H9 (cell line): Measurements from ENCODE around the gene ABCG1. TPM values are rescaled to one million over a fixed set of nuclear protein-coding genes. Genes with fewer than 3 reads are reported as not detected.

Source experiments
- DNase-seq: peaks from one replicate; pipeline ENCODE4 v3.0.0-alpha.2; 2017
- H2AFZ ChIP-seq: one replicate; pipeline ENCODE4 v1.6.1; 2013; ENCODE audit warnings: mild to moderate bottlenecking, low read length, control low read depth, moderate library complexity
- H2AK5ac ChIP-seq: 2 replicates; pipeline ENCODE4 v1.6.1; 2013; ENCODE audit warnings: low read length, control low read depth, mixed read lengths; ENCODE audit not compliant: insufficient read length
- H2BK120ac ChIP-seq: one replicate; pipeline ENCODE4 v1.6.1; 2013; ENCODE audit warnings: low read depth, mild to moderate bottlenecking, low read length, control low read depth, inconsistent platforms; ENCODE audit not compliant: poor library complexity, severe bottlenecking
- H2BK12ac ChIP-seq: 2 replicates; pipeline ENCODE4 v1.6.1; 2013; ENCODE audit warnings: low read length, control low read depth, mixed read lengths, low read depth; ENCODE audit not compliant: insufficient read length
- H2BK15ac ChIP-seq: 2 replicates; pipeline ENCODE4 v1.6.1; 2013; ENCODE audit warnings: low read depth, low read length, control low read depth
- H2BK20ac ChIP-seq: one replicate; pipeline ENCODE4 v1.6.1; 2013; ENCODE audit warnings: low read depth, mild to moderate bottlenecking, low read length, control low read depth, inconsistent platforms; ENCODE audit not compliant: poor library complexity, severe bottlenecking
- H2BK5ac ChIP-seq: 2 replicates; pipeline ENCODE4 v1.6.1; 2013; ENCODE audit warnings: low read length, control low read depth, mixed read lengths; ENCODE audit not compliant: insufficient read length
- H3K14ac ChIP-seq: 2 replicates; pipeline ENCODE4 v1.6.1; 2013; ENCODE audit warnings: low read length, control low read depth; ENCODE audit not compliant: insufficient read depth
- H3K18ac ChIP-seq: 2 replicates; pipeline ENCODE4 v1.6.1; 2013; ENCODE audit warnings: low read depth, mild to moderate bottlenecking, mixed read lengths, low read length, control low read depth; ENCODE audit not compliant: insufficient read length
- H3K23ac ChIP-seq: 2 replicates; pipeline ENCODE4 v1.6.1; 2013; ENCODE audit warnings: low read length, control low read depth, mixed read lengths, low read depth; ENCODE audit not compliant: insufficient read length
- H3K23me2 ChIP-seq: 2 replicates; pipeline ENCODE4 v1.6.1; 2013; ENCODE audit warnings: low read depth, mild to moderate bottlenecking, mixed read lengths, low read length, control low read depth; ENCODE audit not compliant: insufficient read length, poor library complexity, severe bottlenecking
- H3K27ac ChIP-seq: 2 replicates; pipeline ENCODE4 v1.5.1; 2013; ENCODE audit warnings: low read length, control low read depth, mixed read lengths, low read depth; ENCODE audit not compliant: insufficient read length
- H3K27me3 ChIP-seq: 2 replicates; pipeline ENCODE4 v1.6.1; 2013; ENCODE audit warnings: low read length, control low read depth, inconsistent platforms; ENCODE audit not compliant: insufficient read depth
- H3K4ac ChIP-seq: 2 replicates; pipeline ENCODE4 v1.6.1; 2013; ENCODE audit warnings: low read depth, mild to moderate bottlenecking, control low read depth, inconsistent platforms, low read length, moderate library complexity
- H3K4me1 ChIP-seq: 2 replicates; pipeline ENCODE4 v1.6.1; 2013; ENCODE audit warnings: low read length, control low read depth, inconsistent platforms; ENCODE audit not compliant: insufficient read depth
- H3K4me2 ChIP-seq: 2 replicates; pipeline ENCODE4 v1.6.1; 2013; ENCODE audit warnings: low read length, control low read depth, mixed read lengths; ENCODE audit not compliant: insufficient read length, insufficient read depth
- H3K56ac ChIP-seq: 2 replicates; pipeline ENCODE4 v1.6.1; 2013; ENCODE audit warnings: low read depth, mild to moderate bottlenecking, mixed read lengths, low read length, control low read depth; ENCODE audit not compliant: insufficient read length
- H3K79me1 ChIP-seq: 2 replicates; pipeline ENCODE4 v1.6.1; 2013; ENCODE audit warnings: low read depth, mild to moderate bottlenecking, moderate library complexity, low read length, control low read depth, inconsistent platforms; ENCODE audit not compliant: insufficient read depth, poor library complexity, severe bottlenecking
- H3K79me2 ChIP-seq: 2 replicates; pipeline ENCODE4 v1.6.1; 2013; ENCODE audit warnings: low read length, control low read depth, inconsistent platforms; ENCODE audit not compliant: insufficient read depth
- H3K9ac ChIP-seq: 2 replicates; pipeline ENCODE4 v1.6.1; 2013; ENCODE audit warnings: low read length, control low read depth, mixed read lengths; ENCODE audit not compliant: insufficient read length; ENCODE audit errors: extremely low read depth
- H3K9me3 ChIP-seq: one replicate; pipeline ENCODE4 v1.6.1; 2013; ENCODE audit warnings: low read depth, low read length, inconsistent platforms; ENCODE audit not compliant: control insufficient read depth
- H3T11ph ChIP-seq: one replicate; pipeline ENCODE4 v1.6.1; 2013; ENCODE audit warnings: mild to moderate bottlenecking, low read length, control low read depth, inconsistent platforms
- H4K20me1 ChIP-seq: one replicate; pipeline ENCODE4 v1.6.1; 2013; ENCODE audit not compliant: control insufficient read depth, insufficient read length, insufficient read depth
- H4K5ac ChIP-seq: 2 replicates; pipeline ENCODE4 v1.6.1; 2013; ENCODE audit warnings: low read depth, mild to moderate bottlenecking, mixed read lengths, low read length, control low read depth; ENCODE audit not compliant: insufficient read length
- H4K8ac ChIP-seq: replicated peaks from 2 replicates; pipeline ENCODE4 v1.6.1; 2013; ENCODE audit warnings: low read length, control low read depth, mixed read lengths, low read depth; ENCODE audit not compliant: insufficient read length
- H4K91ac ChIP-seq: 2 replicates; pipeline ENCODE4 v1.6.1; 2013; ENCODE audit warnings: low read depth, mild to moderate bottlenecking, moderate library complexity, mixed read lengths, low read length, control low read depth; ENCODE audit not compliant: insufficient read length
- H3K27ac Mint-ChIP-seq, 3 experiments: 2 replicates in 2 of 3; 3 replicates in 1 of 3; pipeline ENCODE4 v1.8.0; 2020 to 2021; ENCODE audit warnings: mixed read lengths in 3 of 3, mild to moderate bottlenecking in 1 of 3, moderate library complexity in 1 of 3
- H3K27me3 Mint-ChIP-seq: 2 replicates; pipeline ENCODE4 v1.8.0; 2021; ENCODE audit warnings: low read depth, mild to moderate bottlenecking, moderate library complexity, mixed read lengths
- H3K36me3 Mint-ChIP-seq, 3 experiments: 2 replicates in 2 of 3; 3 replicates in 1 of 3; pipeline ENCODE4 v1.8.0; 2020 to 2021; ENCODE audit warnings: low read depth in 3 of 3, mixed read lengths in 3 of 3; ENCODE audit not compliant: insufficient read depth in 1 of 3
- H3K4me1 Mint-ChIP-seq, 2 experiments: 2 replicates each; pipeline ENCODE4 v1.8.0; 2020; ENCODE audit warnings: mixed read lengths in 2 of 2
- H3K4me3 Mint-ChIP-seq, 2 experiments: 2 replicates in 1 of 2; 3 replicates in 1 of 2; pipeline ENCODE4 v1.8.0; 2020 to 2021; ENCODE audit warnings: mild to moderate bottlenecking in 2 of 2, mixed read lengths in 2 of 2, moderate library complexity in 1 of 2
- H3K9me3 Mint-ChIP-seq, 2 experiments: 2 replicates in 1 of 2; 3 replicates in 1 of 2; pipeline ENCODE4 v1.8.0; 2020; ENCODE audit warnings: mild to moderate bottlenecking in 2 of 2, mixed read lengths in 2 of 2, moderate library complexity in 1 of 2
- whole genome bisulfite sequencing: extraction: QIAGEN DNeasy Blood & Tissue Kit; methylation state at CpG from one replicate; pipeline ENCODE4 v1.1.7; 2013; ENCODE audit warnings: missing lambda C conversion rate, low lambda C conversion rate, mixed read lengths; ENCODE audit not compliant: insufficient read length; ENCODE audit errors: extremely low coverage; 5-methylcytosine and 5-hydroxymethylcytosine counted together
- total RNA-seq: library from RNA; stranded (reverse); gene quantifications from 2 replicates; pipeline ENCODE4 v1.2.1, GENCODE V29; 2021
- TF ChIP-seq, protein P1 (sequence below): fragments of 200-600 bp; sonication (generic); conservative IDR thresholded peaks from 3 replicates; pipeline ENCODE4 v1.8.0; 2021; ENCODE audit warnings: antibody characterized with exemption, mild to moderate bottlenecking

Gene ABCG1
- total RNA-seq, 1 experiment from 2014 or later, result 0.83 TPM

- H3K23ac ChIP-seq, result no peak overlapping the region
- no peak overlapping the region for H3K27ac Mint-ChIP-seq
- no peaks in the 10 kb centered on the region for H3K27me3 ChIP-seq
- H3K27me3 Mint-ChIP-seq, result peaks cover 7% of the 10 kb centered on the region
- no peaks in the 10 kb centered on the region for H3K4me1 ChIP-seq
- H2BK120ac ChIP-seq, result no peak overlapping the region
- no peak overlapping the region for H2BK15ac ChIP-seq
- peaks cover 0 to 2% (median 2%) of the 10 kb centered on the region in 3 experiments; a peak in 2 of 7 replicates for H3K36me3 Mint-ChIP-seq
- TF ChIP-seq, protein P1, sequence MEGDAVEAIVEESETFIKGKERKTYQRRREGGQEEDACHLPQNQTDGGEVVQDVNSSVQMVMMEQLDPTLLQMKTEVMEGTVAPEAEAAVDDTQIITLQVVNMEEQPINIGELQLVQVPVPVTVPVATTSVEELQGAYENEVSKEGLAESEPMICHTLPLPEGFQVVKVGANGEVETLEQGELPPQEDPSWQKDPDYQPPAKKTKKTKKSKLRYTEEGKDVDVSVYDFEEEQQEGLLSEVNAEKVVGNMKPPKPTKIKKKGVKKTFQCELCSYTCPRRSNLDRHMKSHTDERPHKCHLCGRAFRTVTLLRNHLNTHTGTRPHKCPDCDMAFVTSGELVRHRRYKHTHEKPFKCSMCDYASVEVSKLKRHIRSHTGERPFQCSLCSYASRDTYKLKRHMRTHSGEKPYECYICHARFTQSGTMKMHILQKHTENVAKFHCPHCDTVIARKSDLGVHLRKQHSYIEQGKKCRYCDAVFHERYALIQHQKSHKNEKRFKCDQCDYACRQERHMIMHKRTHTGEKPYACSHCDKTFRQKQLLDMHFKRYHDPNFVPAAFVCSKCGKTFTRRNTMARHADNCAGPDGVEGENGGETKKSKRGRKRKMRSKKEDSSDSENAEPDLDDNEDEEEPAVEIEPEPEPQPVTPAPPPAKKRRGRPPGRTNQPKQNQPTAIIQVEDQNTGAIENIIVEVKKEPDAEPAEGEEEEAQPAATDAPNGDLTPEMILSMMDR, result no peak
- H2BK20ac ChIP-seq, result no peak overlapping the region
- H2AK5ac ChIP-seq, result no peak overlapping the region
- H4K91ac ChIP-seq, result no peak overlapping the region
- no peak overlapping the region for H3K4me3 Mint-ChIP-seq
- no peak overlapping the region for H3K14ac ChIP-seq
- H3T11ph ChIP-seq, result no peak overlapping the region
- H3K9me3 Mint-ChIP-seq, result peaks cover 9 to 13% of the 10 kb centered on the region in 2 experiments
- H3K4me2 ChIP-seq, result no peak overlapping the region
- H3K79me2 ChIP-seq, result no peaks in the 10 kb centered on the region
- H4K20me1 ChIP-seq, result no peaks in the 10 kb centered on the region
- H3K18ac ChIP-seq, result no peak overlapping the region
- no peaks in the 10 kb centered on the region for H3K9me3 ChIP-seq
- no peak overlapping the region for H3K56ac ChIP-seq
- H3K79me1 ChIP-seq, result no peaks in the 10 kb centered on the region
- no peak overlapping the region for H3K9ac ChIP-seq
- no peaks in the 10 kb centered on the region for H3K23me2 ChIP-seq
- H2AFZ ChIP-seq, result no peak overlapping the region
- no peak overlapping the region for H2BK5ac ChIP-seq
- no peak overlapping the region for H3K27ac ChIP-seq
- H3K4me1 Mint-ChIP-seq, result peaks cover 0 to 10% of the 10 kb centered on the region in 2 experiments; a peak in 1 of 4 replicates
- no peak overlapping the region for H3K4ac ChIP-seq
- no peak overlapping the region for H4K5ac ChIP-seq
- DNase-seq, result no peak
- no peak overlapping the region for H4K8ac ChIP-seq
- no CpG with 5 or more reads among the region's 14 CpGs for WGBS
- no peak overlapping the region for H2BK12ac ChIP-seq
Observed at GRCh38 chr21:42200906-42201614, 17.9 kb upstream of the ABCG1 start.
